Right ventricle myocardium inferior (tissue), 1 donor: ENCODE data around the gene ARSI. TPM values are rescaled to one million over a fixed set of nuclear protein-coding genes. Genes with fewer than 3 reads are reported as not detected.

Source experiments
- ATAC-seq: fragments of 200-7000 bp; cut with Tn5 transposase; one replicate; pipeline ENCODE4 v1.9.1; 2020; ENCODE audit warnings: mild to moderate bottlenecking, moderate library complexity
- DNase-seq: peaks from one replicate; pipeline ENCODE4 v3.0.0; 2021; ENCODE audit errors: missing footprints
- intact Hi-C: fragments of 100-400 bp; cut with DNase I; formaldehyde crosslinking; loops from one replicate; pipeline ENCODE4 v1.11.0; 2022
- total RNA-seq: library from RNA; stranded (reverse); fragmentation: NEBNext Ultra II Directional; extraction: Animal tissue kit (Norgen Biotek cat#: 25700); gene quantifications from one replicate; pipeline ENCODE4 v1.2.1, GENCODE V29; 2021
- donor health status: DM: no; HTN: yes; CAD: no; lungs with severe emphysema.

The ARSI gene
- total RNA-seq, 1 donor from 2014 or later = 0.65 TPM

GRCh38 chr5:150281987-150282386 lies 20.7 kb downstream of the ARSI start:
- intact Hi-C loops = no loop called here

GRCh38 chr5:150279330-150280020 lies 23.2 kb downstream of the ARSI start:
- ATAC-seq = no peak
- intact Hi-C loops = no loop called here
- no peak for DNase-seq

More at GRCh38 chr5:150281987-150282386, 20.7 kb downstream of the ARSI start:
- DNase-seq (no peak), ATAC-seq (no peak)

- no peak for ATAC-seq
These were observed 23.8 kb downstream of the ARSI start for GRCh38 chr5:150278916-150279315.

DNA sequence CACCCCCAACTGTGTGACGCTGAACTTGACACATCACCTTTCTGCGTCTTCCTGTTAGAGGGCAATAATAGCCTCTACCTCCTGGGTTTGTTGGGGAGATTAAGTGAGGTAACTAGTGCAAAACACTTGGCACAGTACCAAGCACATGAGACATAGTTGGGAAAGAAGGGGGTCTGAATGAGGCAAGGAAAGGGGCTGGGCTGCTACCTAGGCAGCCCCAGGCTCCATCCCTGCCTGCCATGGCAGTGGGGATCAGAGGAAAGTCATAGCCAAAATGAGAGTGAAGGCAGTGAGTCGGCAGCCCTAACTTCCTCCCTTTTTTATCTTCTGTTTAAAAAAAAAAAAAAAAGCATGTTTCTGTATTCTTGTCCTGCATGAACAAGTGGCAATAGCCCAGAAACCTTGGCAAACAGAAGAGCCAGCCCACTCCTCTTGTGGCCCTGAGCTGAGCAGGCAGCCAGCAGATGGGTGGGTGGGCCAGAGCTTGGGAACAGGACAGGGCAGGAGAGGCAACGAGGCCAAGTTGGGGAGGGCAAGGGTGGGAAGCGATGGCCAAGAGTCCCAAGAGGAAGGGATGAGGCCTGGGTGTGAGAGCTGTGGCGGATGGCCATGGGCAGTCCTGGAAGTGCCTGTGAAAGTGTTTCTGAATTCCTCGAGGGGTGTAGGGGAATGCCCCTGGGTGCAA lies 24.5 kb downstream of the ARSI start:
- ATAC-seq (no peak), DNase-seq (no peak)
- intact Hi-C loops = no loop called here

More at GRCh38 chr5:150278916-150279315, 23.8 kb downstream of the ARSI start:
- no peak for DNase-seq
- intact Hi-C loops = no loop called here

GRCh38 chr5:150277043-150277442 lies 25.7 kb downstream of the ARSI start:
- no peak for ATAC-seq
- no peak for DNase-seq
- intact Hi-C loops = no loop called here

GRCh38 chr5:150274811-150275210 lies 27.9 kb downstream of the ARSI start:
- ATAC-seq (no peak), DNase-seq (no peak)
- intact Hi-C loops = loop anchor here (5.0 kb wide), 1 partner anchor 77 kb away; no protein-coding TSS in a partner anchor

DNA sequence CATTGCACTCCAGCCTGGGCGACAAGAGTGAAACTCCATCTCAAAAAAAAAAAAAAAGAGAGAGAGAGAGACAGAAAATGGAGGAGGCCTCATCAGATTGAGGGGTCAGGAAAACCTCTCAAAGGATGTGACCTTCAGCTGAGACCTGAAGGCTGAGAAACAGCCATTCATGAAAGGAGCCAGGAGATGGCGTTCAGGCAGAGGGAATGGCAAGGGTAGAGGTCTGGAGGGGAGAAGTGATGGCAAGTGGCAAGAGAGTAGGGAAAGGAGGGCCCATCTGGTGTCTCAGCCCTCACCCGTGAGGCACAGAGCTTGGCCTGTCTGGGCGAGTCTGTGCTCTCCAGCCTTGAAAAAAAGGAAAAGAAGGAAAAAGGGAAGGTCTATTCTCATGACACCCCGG lies 30.2 kb downstream of the ARSI start:
- ATAC-seq = peak; percentile 38
- intact Hi-C loops = loop anchor here (5.0 kb wide), 1 partner anchor 80 kb away; no protein-coding TSS in a partner anchor
- DNase-seq = no peak

DNA sequence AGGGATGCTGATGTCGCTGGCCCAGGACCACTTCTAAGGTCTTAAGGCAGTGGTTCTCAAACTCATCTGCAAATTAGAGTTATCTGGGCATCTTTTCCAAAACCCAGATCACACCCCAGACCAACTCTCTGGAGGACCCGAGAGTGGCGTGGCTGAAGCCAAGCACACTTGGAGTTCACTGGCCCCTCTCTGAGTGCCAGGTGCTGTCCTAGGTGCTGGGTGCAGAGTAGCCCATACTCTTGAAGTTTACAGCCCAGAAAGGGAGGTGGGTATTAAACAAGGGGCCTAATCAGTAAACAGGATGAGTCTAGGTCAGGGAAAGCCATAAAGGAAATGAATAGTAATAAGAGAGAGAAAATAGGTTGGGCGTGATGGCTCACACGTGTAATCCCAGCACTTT lies 30.8 kb downstream of the ARSI start:
- intact Hi-C loops = loop anchor here (5.0 kb wide), 1 partner anchor 80 kb away; no protein-coding TSS in a partner anchor
- no peak for ATAC-seq
- DNase-seq = no peak

DNA sequence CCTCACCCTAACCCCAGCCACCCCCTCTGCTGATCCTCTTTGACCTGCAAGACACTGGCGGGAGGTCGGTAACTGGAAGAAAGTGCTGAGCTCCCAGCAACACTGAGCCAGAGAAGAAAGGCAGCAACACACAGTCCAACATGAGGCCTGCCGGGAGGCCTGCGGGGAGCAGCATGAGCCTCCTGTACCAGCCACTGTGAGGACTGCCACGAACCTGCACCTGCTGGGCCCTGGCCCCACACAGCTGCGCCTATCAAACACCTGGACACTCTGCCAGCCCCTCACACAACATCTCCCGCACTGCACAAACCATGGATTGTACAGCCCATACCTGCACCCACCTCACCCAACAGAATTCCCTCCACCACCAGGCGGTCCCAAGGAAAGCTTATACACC lies 31.4 kb downstream of the ARSI start:
- no peak for ATAC-seq
- intact Hi-C loops = loop anchor here (5.0 kb wide), 1 partner anchor 81 kb away; no protein-coding TSS in a partner anchor
- DNase-seq = no peak

- ATAC-seq (no peak), DNase-seq (no peak)
- intact Hi-C loops = loop anchor here (5.0 kb wide), 1 partner anchor 82 kb away; no protein-coding TSS in a partner anchor
These were observed 32.0 kb downstream of the ARSI start for GRCh38 chr5:150270541-150271295.

DNA sequence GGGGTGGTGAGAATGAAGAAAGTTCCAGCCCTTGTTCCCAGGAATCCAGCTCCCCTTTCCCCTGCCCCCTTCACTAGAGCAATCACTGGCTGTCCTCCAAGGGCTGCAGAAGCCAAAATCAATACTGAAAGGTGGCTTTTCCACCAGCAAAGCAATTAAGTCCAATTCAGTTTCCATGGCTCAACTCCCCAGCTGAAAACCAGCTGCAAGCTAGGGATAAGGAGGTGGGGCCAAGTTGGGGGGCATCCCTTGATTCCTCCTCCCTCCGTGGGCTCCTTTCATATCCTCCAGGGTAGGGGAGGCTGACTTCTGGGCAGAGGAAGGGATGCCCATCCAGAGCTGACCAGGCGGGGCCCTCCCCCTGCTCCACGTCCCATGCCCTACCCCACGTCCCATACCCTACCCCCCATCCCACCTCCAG lies 35.8 kb downstream of the ARSI start:
- DNase-seq (no peak), ATAC-seq (no peak)
- intact Hi-C loops = no loop called here

- DNase-seq (no peak), ATAC-seq (no peak)
- intact Hi-C loops = no loop called here
These were observed 36.8 kb downstream of the ARSI start for GRCh38 chr5:150265870-150266383.

DNA sequence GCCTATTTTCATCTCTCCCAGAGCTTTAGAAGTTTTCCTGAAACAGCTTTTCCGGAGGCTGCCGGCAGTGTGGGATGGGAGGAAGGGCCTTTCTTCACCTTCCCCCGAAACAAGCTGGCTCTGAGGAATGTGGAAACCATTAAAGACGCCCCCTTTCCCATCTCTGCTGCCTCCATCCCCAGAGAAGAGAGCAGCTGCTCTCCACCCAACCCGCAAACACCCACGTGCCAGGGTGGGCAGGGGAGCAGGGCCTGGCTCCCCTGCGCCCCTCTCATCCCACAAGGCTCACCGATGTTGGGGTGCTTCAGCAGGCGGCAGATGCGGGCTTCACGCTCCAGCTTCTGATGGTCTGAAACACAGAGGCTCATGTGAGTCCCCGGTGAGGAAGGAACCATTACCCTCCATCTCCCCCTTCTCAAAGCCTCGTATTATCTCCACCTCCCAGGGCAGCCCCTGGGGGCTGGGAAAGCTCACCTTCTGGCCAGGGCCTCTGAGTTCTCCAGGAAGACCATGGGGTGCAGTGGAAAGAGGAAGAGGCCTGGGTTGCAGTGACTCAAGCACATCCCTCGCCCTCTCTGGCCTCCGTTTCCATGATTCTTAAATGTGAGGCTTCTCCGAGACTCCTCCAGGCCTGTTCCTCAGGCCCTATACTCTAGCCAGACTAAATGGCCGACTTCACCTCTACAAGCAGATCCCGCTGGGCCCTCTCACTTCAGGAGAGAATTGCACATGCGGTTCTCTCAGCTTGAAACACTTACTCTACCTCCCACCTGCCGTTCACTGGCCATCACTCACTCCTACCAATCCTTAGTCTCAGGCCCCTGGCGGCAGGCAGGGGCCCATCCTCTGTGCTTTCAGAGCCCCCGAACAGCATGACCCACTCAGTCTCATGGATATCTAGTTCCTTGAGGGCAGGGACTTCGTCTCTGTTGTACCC lies 37.8 kb downstream of the ARSI start:
- intact Hi-C loops = no loop called here
- no peak for DNase-seq
- no peak for ATAC-seq

DNA sequence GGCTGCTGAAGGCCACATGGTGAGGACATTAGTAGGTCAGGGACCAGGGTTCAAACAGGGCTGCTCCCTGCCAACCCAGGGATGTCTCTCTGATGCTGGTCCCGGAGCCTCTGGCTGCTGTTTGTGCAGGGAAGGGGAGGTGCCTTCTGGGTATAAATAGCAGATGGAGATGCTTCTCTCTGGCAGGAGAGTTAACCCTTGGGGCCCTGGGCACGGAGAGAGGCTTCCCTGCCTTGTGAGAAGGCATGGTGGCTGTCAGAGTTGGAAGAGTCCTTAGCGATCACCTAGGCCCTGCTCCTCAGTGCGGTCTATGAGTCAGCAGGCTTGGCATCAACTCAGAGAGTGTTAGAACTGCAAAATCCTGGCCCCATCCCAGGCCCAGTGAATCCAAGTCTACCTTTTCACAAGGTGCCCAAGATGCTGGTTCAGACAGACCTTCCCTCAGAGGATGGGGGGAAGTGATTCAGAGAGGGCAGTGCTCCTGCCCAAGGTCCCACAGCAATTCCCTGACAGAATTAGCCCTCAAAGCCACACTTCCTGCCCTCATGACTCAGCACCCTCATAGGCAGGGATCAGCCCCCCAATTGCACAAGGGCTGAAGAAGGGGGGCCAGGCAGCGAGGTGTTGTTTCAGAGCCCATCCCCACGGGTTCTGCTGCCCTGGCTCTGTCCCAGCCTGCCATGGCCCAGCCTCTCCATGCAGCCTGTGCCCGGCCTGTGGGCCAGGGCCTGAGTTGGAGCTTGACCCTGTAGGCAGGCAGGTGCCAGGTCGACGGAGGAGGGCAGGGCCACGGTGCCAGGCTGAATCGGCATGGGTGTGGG lies 38.7 kb downstream of the ARSI start:
- ATAC-seq (peak; percentile 30), DNase-seq (no peak)

DNA sequence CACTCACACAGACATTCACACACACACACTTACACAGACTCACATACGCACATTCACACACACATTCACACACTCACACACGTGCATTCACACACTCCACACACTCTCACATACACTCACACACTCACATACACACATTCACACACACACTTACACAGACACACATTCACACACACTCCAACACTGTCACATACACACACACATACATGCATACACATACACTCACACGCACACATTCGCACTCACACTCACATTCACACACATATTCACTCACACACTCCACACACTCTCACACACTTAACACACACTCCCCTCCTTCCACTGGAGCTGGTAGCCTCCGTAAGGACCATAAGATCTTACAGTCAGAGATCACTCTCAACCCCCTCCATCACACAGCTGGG lies 39.3 kb downstream of the ARSI start:
- ATAC-seq = peak; percentile 4
- DNase-seq = no peak
- intact Hi-C loops = no loop called here

More for the DNA sequence above, 38.7 kb downstream of the ARSI start:
- intact Hi-C loops = no loop called here

DNA sequence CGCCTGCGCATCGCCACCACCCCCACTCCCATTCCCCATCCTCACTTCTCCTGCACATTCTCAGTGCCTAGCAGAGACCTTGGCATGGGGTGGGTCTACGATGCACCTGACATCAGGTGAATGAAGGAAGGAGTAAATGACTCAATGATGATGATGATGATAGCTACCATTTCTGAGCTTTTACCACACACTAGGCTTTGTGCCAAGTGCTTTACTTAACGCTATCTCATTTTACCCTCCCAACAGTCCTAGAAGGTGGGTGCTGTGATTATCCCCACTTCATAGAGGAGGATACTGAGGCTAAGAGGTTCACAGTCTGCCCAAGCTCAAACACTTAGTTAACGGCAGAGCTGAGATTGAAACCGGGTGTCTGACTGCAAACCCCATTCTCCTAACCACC lies 40.2 kb downstream of the ARSI start:
- DNase-seq (no peak), ATAC-seq (no peak)
- intact Hi-C loops = no loop called here

GRCh38 chr5:150261231-150261630 lies 41.5 kb downstream of the ARSI start:
- DNase-seq (no peak), ATAC-seq (no peak)
- intact Hi-C loops = no loop called here
